ENCODE data around the gene LSM14B. TPM values are rescaled to one million over a fixed set of nuclear protein-coding genes. Genes with fewer than 3 reads are reported as not detected.

LSM14B gene
- total RNA-seq, 2 donors from 2014 or later = 26.1 to 26.8 TPM

GRCh38 chr20:62155428-62156253 is 33.4 kb downstream of the LSM14B start:
- Histone ChIP-seq H3K4me3 (no peak overlapping the region), H3K4me1 (peaks cover 0 to 19% of the 10 kb centered on the region in 2 donors), H3K27ac (no peak overlapping the region), H3K36me3 (no peaks in the 10 kb centered on the region), H3K9me3 (no peaks in the 10 kb centered on the region), H3K27me3 (no peaks in the 10 kb centered on the region)
- no peak for DNase-seq (ENCODE audit: low spot score)
- TF ChIP-seq CTCF (IDR thresholded peaks at IDR 0.05) = no peak

GRCh38 chr20:62156254-62156556 is 33.9 kb downstream of the LSM14B start:
- DNase-seq (ENCODE audit: low spot score) = no peak
- peaks cover 2% of the 10 kb centered on the region for H3K36me3 ChIP-seq
- no peak overlapping the region for H3K27ac ChIP-seq

GRCh38 chr20:62156592-62157386 is 34.5 kb downstream of the LSM14B start:
- Histone ChIP-seq H3K36me3 (peaks cover 8% of the 10 kb centered on the region), H3K27ac (no peak overlapping the region), H3K9me3 (no peaks in the 10 kb centered on the region), H3K4me3 (no peak overlapping the region), H3K27me3 (no peaks in the 10 kb centered on the region), H3K4me1 (peaks cover 0 to 12% of the 10 kb centered on the region in 2 donors)
- DNase-seq (ENCODE audit: low spot score) = no peak
- TF ChIP-seq CTCF (IDR thresholded peaks at IDR 0.05) = peak; percentile 64 to 76

More at GRCh38 chr20:62156254-62156556, 33.9 kb downstream of the LSM14B start:
- Histone ChIP-seq H3K4me1 (peaks cover 0 to 13% of the 10 kb centered on the region in 2 donors), H3K9me3 (no peaks in the 10 kb centered on the region), H3K4me3 (no peak overlapping the region), H3K27me3 (no peaks in the 10 kb centered on the region)
- no peak for TF ChIP-seq CTCF (IDR thresholded peaks at IDR 0.05)

GRCh38 chr20:62157387-62158087 is 35.3 kb downstream of the LSM14B start:
- DNase-seq (ENCODE audit: low spot score) = no peak
- Histone ChIP-seq H3K4me1 (peaks cover 0 to 12% of the 10 kb centered on the region in 2 donors), H3K4me3 (no peak overlapping the region), H3K27ac (no peak overlapping the region), H3K27me3 (no peaks in the 10 kb centered on the region), H3K9me3 (no peaks in the 10 kb centered on the region), H3K36me3 (peaks cover 15% of the 10 kb centered on the region)
- no peak for TF ChIP-seq CTCF (IDR thresholded peaks at IDR 0.05)

GRCh38 chr20:62158088-62158400 is 35.8 kb downstream of the LSM14B start:
- no peak overlapping the region for H3K27ac ChIP-seq
- DNase-seq (ENCODE audit: low spot score) = no peak
- H3K9me3 ChIP-seq = no peaks in the 10 kb centered on the region
- peaks cover 0 to 12% of the 10 kb centered on the region in 2 donors for H3K4me1 ChIP-seq
- no peak for TF ChIP-seq CTCF (IDR thresholded peaks at IDR 0.05)
- H3K27me3 ChIP-seq = no peaks in the 10 kb centered on the region
- H3K36me3 ChIP-seq = peaks cover 20% of the 10 kb centered on the region
- H3K4me3 ChIP-seq = no peak overlapping the region

Measured in right atrium auricular region (tissue), 2 donors.